Measurements from ENCODE around the gene GFY.

Gene GFY

DNA sequence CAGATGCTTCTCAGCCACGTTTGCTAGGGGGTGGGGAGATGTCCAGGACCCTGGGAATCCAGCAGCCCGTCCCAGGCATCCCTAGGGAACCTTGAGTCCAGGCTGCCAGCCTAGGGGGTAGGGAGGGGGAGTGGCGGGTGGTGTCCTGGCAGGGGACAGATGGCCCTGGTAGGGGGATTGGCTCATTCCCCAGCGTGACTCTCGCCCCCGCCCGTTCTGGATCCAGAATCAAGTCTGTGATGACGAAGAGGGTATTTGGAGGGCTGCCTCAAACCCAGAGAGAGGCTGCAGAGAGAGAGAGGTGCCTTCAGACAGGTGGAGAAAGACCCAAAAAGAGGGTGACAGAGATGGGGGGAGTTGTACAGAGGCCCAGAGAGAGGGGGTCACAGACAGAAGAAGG, 12.0 kb downstream of the GFY start:
- H3F3A ChIP-seq (ENCODE audit: insufficient read depth, low read length) = no peaks in the 10 kb centered on the region
- H4K20me1 ChIP-seq (ENCODE audit: insufficient read depth, low read length) = no peaks in the 10 kb centered on the region
- no peak overlapping the region for H3K4me3 ChIP-seq (ENCODE audit: low read length)
- no peak for DNase-seq
- no peaks in the 10 kb centered on the region for H3K79me2 ChIP-seq (ENCODE audit: low read length)
- no peaks in the 10 kb centered on the region for H3K9me2 ChIP-seq (replicated peaks; ENCODE audit: insufficient read depth, low read length)
- H3K4me2 ChIP-seq (ENCODE audit: low read depth, low read length) = no peak overlapping the region
- no peaks in the 10 kb centered on the region for H3K36me3 ChIP-seq (replicated peaks; ENCODE audit: insufficient read depth, low read length)
- no peak overlapping the region for H3K9ac ChIP-seq (ENCODE audit: low read length)
- TF ChIP-seq EZH2phosphoT487 (IDR thresholded peaks at IDR 0.05; ENCODE audit: low read length) = no peak
- TF ChIP-seq, protein P1, sequence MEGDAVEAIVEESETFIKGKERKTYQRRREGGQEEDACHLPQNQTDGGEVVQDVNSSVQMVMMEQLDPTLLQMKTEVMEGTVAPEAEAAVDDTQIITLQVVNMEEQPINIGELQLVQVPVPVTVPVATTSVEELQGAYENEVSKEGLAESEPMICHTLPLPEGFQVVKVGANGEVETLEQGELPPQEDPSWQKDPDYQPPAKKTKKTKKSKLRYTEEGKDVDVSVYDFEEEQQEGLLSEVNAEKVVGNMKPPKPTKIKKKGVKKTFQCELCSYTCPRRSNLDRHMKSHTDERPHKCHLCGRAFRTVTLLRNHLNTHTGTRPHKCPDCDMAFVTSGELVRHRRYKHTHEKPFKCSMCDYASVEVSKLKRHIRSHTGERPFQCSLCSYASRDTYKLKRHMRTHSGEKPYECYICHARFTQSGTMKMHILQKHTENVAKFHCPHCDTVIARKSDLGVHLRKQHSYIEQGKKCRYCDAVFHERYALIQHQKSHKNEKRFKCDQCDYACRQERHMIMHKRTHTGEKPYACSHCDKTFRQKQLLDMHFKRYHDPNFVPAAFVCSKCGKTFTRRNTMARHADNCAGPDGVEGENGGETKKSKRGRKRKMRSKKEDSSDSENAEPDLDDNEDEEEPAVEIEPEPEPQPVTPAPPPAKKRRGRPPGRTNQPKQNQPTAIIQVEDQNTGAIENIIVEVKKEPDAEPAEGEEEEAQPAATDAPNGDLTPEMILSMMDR (IDR thresholded peaks at IDR 0.05; ENCODE audit: low read length) = no peak
- TF ChIP-seq EZH2 (optimal IDR thresholded peaks at IDR 0.05; ENCODE audit: low read depth, low read length) = no peak
- H3K27ac ChIP-seq (ENCODE audit: low read length) = no peak overlapping the region
- H3K4me1 ChIP-seq (ENCODE audit: low read length) = no peaks in the 10 kb centered on the region
- no peaks in the 10 kb centered on the region for H3K9me3 ChIP-seq (replicated peaks; ENCODE audit: insufficient read depth, low read length)
- H2AFZ ChIP-seq (ENCODE audit: low read length) = no peak overlapping the region
- H3K27me3 ChIP-seq (replicated peaks; ENCODE audit: insufficient read depth, low read length) = peaks cover 97% of the 10 kb centered on the region

DNA sequence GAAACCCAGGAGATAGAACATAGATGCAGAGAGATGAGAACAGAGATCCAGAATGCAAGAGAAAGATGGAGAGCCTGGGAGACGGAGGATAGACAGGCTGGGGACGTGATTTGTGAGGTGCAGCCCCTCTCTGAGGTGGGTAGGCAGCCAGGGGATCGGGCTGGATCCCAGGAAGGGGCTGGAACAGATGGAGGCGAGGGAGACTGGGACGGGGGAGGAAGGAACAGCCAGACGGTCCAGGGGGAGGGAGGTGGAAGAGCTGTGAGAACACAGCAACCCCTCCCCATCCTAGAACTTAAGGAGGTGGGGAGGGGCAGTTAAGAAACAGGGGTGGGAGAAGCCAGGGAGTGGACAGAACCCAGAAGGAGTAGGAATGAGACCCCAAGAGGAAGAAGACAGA, 13.1 kb downstream of the GFY start:
- Histone ChIP-seq H2AFZ (ENCODE audit: low read length) (no peak overlapping the region), H3K4me2 (ENCODE audit: low read depth, low read length) (no peak overlapping the region), H3K4me1 (ENCODE audit: low read length) (no peaks in the 10 kb centered on the region), H3K79me2 (ENCODE audit: low read length) (no peaks in the 10 kb centered on the region), H3K9ac (ENCODE audit: low read length) (no peak overlapping the region), H3K9me2 (replicated peaks; ENCODE audit: insufficient read depth, low read length) (no peaks in the 10 kb centered on the region), H3K27me3 (replicated peaks; ENCODE audit: insufficient read depth, low read length) (peaks cover 89% of the 10 kb centered on the region), H4K20me1 (ENCODE audit: insufficient read depth, low read length) (no peaks in the 10 kb centered on the region), H3K36me3 (replicated peaks; ENCODE audit: insufficient read depth, low read length) (no peaks in the 10 kb centered on the region), H3K27ac (ENCODE audit: low read length) (no peak overlapping the region), H3K4me3 (ENCODE audit: low read length) (no peak overlapping the region), H3F3A (ENCODE audit: insufficient read depth, low read length) (no peaks in the 10 kb centered on the region), H3K9me3 (replicated peaks; ENCODE audit: insufficient read depth, low read length) (no peaks in the 10 kb centered on the region)
- DNase-seq = no peak
- no peak for TF ChIP-seq EZH2phosphoT487 (IDR thresholded peaks at IDR 0.05; ENCODE audit: low read length)

GRCh38 chr19:49439836-49440235, 14.6 kb downstream of the GFY start:
- H3F3A ChIP-seq (ENCODE audit: insufficient read depth, low read length) = no peaks in the 10 kb centered on the region
- no peak for TF ChIP-seq EZH2phosphoT487 (IDR thresholded peaks at IDR 0.05; ENCODE audit: low read length)
- TF ChIP-seq, protein P1 (IDR thresholded peaks at IDR 0.05; ENCODE audit: low read length) = no peak
- no peaks in the 10 kb centered on the region for H4K20me1 ChIP-seq (ENCODE audit: insufficient read depth, low read length)
- no peaks in the 10 kb centered on the region for H3K4me1 ChIP-seq (ENCODE audit: low read length)
- H3K27ac ChIP-seq (ENCODE audit: low read length) = no peak overlapping the region
- H3K9me3 ChIP-seq (replicated peaks; ENCODE audit: insufficient read depth, low read length) = no peaks in the 10 kb centered on the region
- no peaks in the 10 kb centered on the region for H3K36me3 ChIP-seq (replicated peaks; ENCODE audit: insufficient read depth, low read length)
- H3K9ac ChIP-seq (ENCODE audit: low read length) = no peak overlapping the region
- peaks cover 73% of the 10 kb centered on the region for H3K27me3 ChIP-seq (replicated peaks; ENCODE audit: insufficient read depth, low read length)
- no peak overlapping the region for H3K4me2 ChIP-seq (ENCODE audit: low read depth, low read length)
- H3K9me2 ChIP-seq (replicated peaks; ENCODE audit: insufficient read depth, low read length) = no peaks in the 10 kb centered on the region
- no peak overlapping the region for H3K4me3 ChIP-seq (ENCODE audit: low read length)
- no peak for DNase-seq
- H2AFZ ChIP-seq (ENCODE audit: low read length) = no peak overlapping the region
- H3K79me2 ChIP-seq (ENCODE audit: low read length) = no peaks in the 10 kb centered on the region

DNA sequence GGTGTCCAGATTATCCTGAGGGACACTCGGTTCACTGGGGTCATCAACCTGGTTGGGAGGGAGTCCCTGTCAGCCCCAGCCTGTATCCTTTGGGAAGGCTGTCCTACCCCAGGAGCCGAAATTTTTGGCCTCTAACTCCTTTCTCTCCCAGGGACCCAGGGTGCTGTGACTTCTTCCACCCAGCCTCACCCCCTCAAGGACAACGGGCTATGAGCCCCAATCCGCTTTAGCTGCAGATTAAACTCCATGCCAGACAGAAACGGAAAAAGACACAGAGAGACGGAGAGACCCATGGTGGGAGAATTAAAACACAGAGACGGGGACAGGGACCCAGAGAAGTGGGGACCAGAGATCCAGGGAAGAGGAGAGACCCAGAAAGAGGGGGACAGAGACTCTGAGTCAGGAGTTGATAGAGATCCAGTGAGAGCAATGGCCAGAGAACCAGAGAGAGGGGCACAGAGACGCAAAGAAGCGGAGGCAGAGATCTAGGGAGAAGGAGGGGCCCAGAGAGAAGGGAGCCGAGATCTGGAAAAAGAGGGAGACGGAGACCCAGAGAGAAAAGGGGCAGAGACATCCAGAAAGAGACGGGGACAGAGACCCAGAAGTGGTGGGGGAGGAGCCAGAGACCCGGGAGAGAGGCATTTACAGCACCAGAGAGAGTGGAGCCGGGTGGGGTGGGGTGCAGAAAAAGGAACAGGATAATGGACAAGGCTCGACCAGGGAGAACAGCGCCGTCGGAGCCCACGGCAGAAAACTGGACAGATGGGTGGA, 15.4 kb downstream of the GFY start:
- no peak overlapping the region for H3K4me2 ChIP-seq (ENCODE audit: low read depth, low read length)
- no peaks in the 10 kb centered on the region for H3K9me3 ChIP-seq (replicated peaks; ENCODE audit: insufficient read depth, low read length)
- H3K9ac ChIP-seq (ENCODE audit: low read length) = no peak overlapping the region
- no peaks in the 10 kb centered on the region for H3K36me3 ChIP-seq (replicated peaks; ENCODE audit: insufficient read depth, low read length)
- no peak for DNase-seq
- no peaks in the 10 kb centered on the region for H3K79me2 ChIP-seq (ENCODE audit: low read length)
- no peaks in the 10 kb centered on the region for H4K20me1 ChIP-seq (ENCODE audit: insufficient read depth, low read length)
- no peaks in the 10 kb centered on the region for H3K4me1 ChIP-seq (ENCODE audit: low read length)
- H3K9me2 ChIP-seq (replicated peaks; ENCODE audit: insufficient read depth, low read length) = no peaks in the 10 kb centered on the region
- no peaks in the 10 kb centered on the region for H3F3A ChIP-seq (ENCODE audit: insufficient read depth, low read length)
- no peak overlapping the region for H3K4me3 ChIP-seq (ENCODE audit: low read length)
- TF ChIP-seq EZH2 (optimal IDR thresholded peaks at IDR 0.05; ENCODE audit: low read depth, low read length) (no peak), EZH2phosphoT487 (IDR thresholded peaks at IDR 0.05; ENCODE audit: low read length) (no peak)
- TF ChIP-seq, protein P1 (IDR thresholded peaks at IDR 0.05; ENCODE audit: low read length) = no peak
- H3K27me3 ChIP-seq (replicated peaks; ENCODE audit: insufficient read depth, low read length) = peaks cover 65% of the 10 kb centered on the region
- H3K27ac ChIP-seq (ENCODE audit: low read length) = no peak overlapping the region
- H2AFZ ChIP-seq (ENCODE audit: low read length) = no peak overlapping the region
